Coronary artery (tissue), 2 donors: ENCODE measurements around the gene WDR45.
A peak's percentile ranks its signal among the peaks of the same experiment; 100 is the strongest.

Experiments
- DNase-seq: peaks from one replicate; pipeline ENCODE4 v3.0.0-alpha.2; 2017; ENCODE audit warnings: low spot score
- H3K27ac ChIP-seq, 2 donors: fragments of 200-600 bp; sonication (generic); one replicate each; pipeline ENCODE4 v1.5.1; 2016 to 2019
- H3K4me3 ChIP-seq: fragments of 200-600 bp; sonication (generic); 2 replicates; pipeline ENCODE4 v1.5.1; 2016; ENCODE audit warnings: mild to moderate bottlenecking, moderate library complexity
- CTCF ChIP-seq: fragments of 200-600 bp; sonication (generic); IDR thresholded peaks from one replicate; pipeline ENCODE4 v1.5.1; 2019; ENCODE audit warnings: antibody characterized with exemption

The WDR45 gene

GRCh38 chrX:49102190-49102589 is 22.5 kb upstream of the WDR45 start:
- no peak for DNase-seq
- H3K27ac ChIP-seq, result no peak overlapping the region
- H3K4me3 ChIP-seq, result no peak overlapping the region
- no peak for TF ChIP-seq CTCF

- DNase-seq, result no peak
- TF ChIP-seq CTCF, result no peak
- Histone ChIP-seq H3K4me3 (peak overlapping the region; percentile 72), H3K27ac (peak overlapping the region in 1 of 2 donors; percentile 87)
These were observed 21.9 kb upstream of the WDR45 start for GRCh38 chrX:49101629-49101984.

GRCh38 chrX:49100704-49101628 is 21.3 kb upstream of the WDR45 start:
- no peak for TF ChIP-seq CTCF
- peak overlapping the region in 1 of 2 donors; percentile 87 for H3K27ac ChIP-seq
- H3K4me3 ChIP-seq, result peak overlapping the region; percentile 72
- DNase-seq, result peak; percentile 95

GRCh38 chrX:49096419-49096818 is 16.7 kb upstream of the WDR45 start:
- H3K27ac ChIP-seq, result no peak overlapping the region
- no peak overlapping the region for H3K4me3 ChIP-seq
- DNase-seq, result no peak
- TF ChIP-seq CTCF, result no peak

GRCh38 chrX:49089553-49089952 is 9.9 kb upstream of the WDR45 start:
- Histone ChIP-seq H3K4me3 (no peak overlapping the region), H3K27ac (no peak overlapping the region)
- DNase-seq, result no peak
- no peak for TF ChIP-seq CTCF

- DNase-seq, result no peak
These were observed 2.7 kb upstream of the WDR45 start for GRCh38 chrX:49082271-49082871.

More at GRCh38 chrX:49082271-49082871, 2.7 kb upstream of the WDR45 start:
- no peak overlapping the region for H3K4me3 ChIP-seq
- H3K27ac ChIP-seq, result no peak overlapping the region
- no peak for TF ChIP-seq CTCF
